GM12872 (cell line): ENCODE measurements around the gene IL23A.

ENCODE experiments used
- CTCF ChIP-seq: IDR thresholded peaks from 3 replicates; pipeline ENCODE4 v1.5.1; 2011; ENCODE audit warnings: low read depth, mild to moderate bottlenecking, low read length, moderate library complexity; ENCODE audit not compliant: insufficient read depth

Gene IL23A

DNA sequence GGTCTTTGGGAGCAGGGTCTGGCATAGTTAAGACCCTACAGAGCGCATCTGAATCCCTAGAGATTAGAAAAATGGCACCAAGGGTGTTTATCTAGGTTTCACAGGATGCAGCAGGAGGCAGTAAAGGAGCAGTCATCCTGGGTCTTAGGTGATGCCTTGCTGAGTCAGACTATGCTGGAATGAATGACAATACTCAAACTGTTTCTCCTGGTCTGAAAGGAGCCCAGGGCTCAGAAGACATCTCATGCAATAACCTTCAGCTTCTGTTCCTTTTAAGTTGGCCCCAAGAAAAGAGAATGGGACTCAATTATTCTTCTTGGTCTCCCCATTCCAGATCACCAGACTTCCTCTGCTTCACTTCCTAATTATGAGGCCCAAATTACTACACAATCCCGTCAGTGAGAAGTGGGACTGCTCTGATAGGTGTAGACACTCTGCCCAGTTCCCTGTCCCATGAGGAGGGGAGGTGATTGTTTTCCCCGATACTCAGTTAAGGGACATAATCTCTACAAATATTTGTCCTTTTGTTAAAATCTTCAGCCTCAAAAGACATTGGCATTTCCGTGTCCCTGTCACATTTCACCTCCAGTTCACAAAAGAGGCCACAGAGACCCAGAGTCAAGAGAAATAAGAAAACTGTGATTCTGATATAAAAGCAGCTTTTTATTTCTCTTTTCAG is 38.8 kb downstream of the IL23A start:
- TF ChIP-seq CTCF: peak; percentile 10; the same call in 1 of the 3 replicates

DNA sequence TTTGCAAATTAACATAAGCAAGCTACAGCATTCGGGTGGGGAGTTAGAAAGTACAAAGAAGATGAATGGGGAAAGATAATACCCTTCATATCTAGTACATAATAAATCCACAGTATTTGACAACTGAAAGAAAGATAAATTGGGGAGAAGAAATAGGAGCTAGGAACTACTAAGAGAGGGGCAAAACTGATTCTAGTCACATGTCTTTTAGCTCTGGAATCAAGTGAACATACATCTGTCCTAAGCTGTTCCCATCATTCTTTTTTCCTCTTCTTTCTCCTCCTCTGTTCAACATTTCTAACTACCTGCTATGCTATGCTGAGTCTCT is 39.3 kb downstream of the IL23A start:
- TF ChIP-seq CTCF: no peak

GRCh38 chr12:56382611-56383010 is 43.9 kb downstream of the IL23A start:
- no peak for TF ChIP-seq CTCF

DNA sequence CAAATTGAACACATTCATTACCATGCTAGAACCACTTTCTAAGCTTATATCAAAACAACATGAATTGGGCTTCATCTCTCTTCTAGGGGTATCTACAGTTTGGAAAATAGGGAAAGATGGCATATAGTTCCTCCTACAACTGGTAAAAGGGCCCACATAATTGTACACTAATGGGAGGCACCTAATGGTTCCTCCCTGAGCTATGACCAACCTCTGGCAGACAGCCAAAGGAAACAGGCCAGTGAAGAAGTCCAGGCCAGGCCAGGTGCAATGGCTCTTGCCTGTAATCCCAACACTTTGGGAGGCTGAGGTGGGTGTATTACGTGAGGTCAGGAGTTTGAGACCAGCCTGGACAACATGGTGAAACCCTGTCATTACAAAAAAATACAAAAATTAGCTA is 47.2 kb downstream of the IL23A start:
- no peak for TF ChIP-seq CTCF

GRCh38 chr12:56387152-56387736 is 48.6 kb downstream of the IL23A start:
- TF ChIP-seq CTCF: no peak

DNA sequence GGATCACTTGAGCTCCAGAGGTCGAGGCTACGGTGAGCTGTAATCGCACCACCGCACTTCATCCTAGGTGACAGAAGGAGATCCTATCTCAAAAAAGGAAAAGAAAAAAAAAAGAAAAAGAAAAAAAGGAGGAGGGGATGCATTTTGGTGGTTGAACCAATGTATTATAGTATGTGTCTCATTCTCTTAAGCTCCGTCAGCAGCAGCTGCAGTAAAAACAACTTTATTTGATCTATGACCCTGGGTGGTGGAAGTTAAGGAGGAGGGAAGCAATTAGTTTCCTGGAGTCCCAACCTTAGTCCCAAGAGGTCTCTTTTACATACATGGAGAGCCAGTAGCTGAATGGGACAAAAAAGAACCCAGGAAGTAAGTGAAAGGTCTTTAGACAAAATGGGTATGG is 50.7 kb downstream of the IL23A start:
- TF ChIP-seq CTCF: no peak
